Measurements from ENCODE around the gene GOLPH3L. TPM values are rescaled to one million over a fixed set of nuclear protein-coding genes. Genes with fewer than 3 reads are reported as not detected.
"Not testable (repeated sequence)": the region's sequence is repeated elsewhere in the genome, so short reads cannot be mapped to it uniquely, and the experiment has no call there.

The GOLPH3L gene
- total RNA-seq, 1 donor from 2014 or later: 30.9 TPM

GRCh38 chr1:150629115-150629928 lies 67.6 kb downstream of the GOLPH3L start, which contains the start of gene ENSA:
TSS of gene ENSA (minus strand) at chr1:150629612. CDS start at chr1:150629470, 142 bp downstream.
- Mint-ChIP-seq H3K27ac (no peak within 1 kb of the TSS), H3K27me3 (no peaks in the 10 kb centered on the region)

GRCh38 chr1:150628766-150629114 lies 68.2 kb downstream of the GOLPH3L start:
- H3K4me1 Mint-ChIP-seq (ENCODE audit: unreplicated experiment): peaks cover 13% of the 10 kb centered on the region
- no peak for TF ChIP-seq CTCF (conservative IDR thresholded peaks at IDR 0.05)
- no peak for DNase-seq (ENCODE audit: extremely low spot score, unreplicated experiment)

More at GRCh38 chr1:150629115-150629928, 67.6 kb downstream of the GOLPH3L start, which contains the start of gene ENSA:
- H3K9me3 Mint-ChIP-seq: no peaks in the 10 kb centered on the region
- no peak within 1 kb of the TSS for H3K4me3 Mint-ChIP-seq
- peak; percentile 95 for DNase-seq (ENCODE audit: extremely low spot score, unreplicated experiment)
- H3K36me3 Mint-ChIP-seq: peaks cover 25% of the 10 kb centered on the region
- peaks cover 17% of the 10 kb centered on the region for H3K4me1 Mint-ChIP-seq (ENCODE audit: unreplicated experiment)
- TF ChIP-seq CTCF (conservative IDR thresholded peaks at IDR 0.05): no peak

GRCh38 chr1:150627826-150628410 lies 69.0 kb downstream of the GOLPH3L start:
- Mint-ChIP-seq H3K27me3 (no peaks in the 10 kb centered on the region), H3K4me3 (no peak overlapping the region), H3K27ac (no peak overlapping the region), H3K9me3 (no peaks in the 10 kb centered on the region), H3K36me3 (peaks cover 32% of the 10 kb centered on the region), H3K4me1 (ENCODE audit: unreplicated experiment) (peaks cover 13% of the 10 kb centered on the region)
- TF ChIP-seq CTCF (conservative IDR thresholded peaks at IDR 0.05): no peak
- no peak for DNase-seq (ENCODE audit: extremely low spot score, unreplicated experiment)

More at GRCh38 chr1:150628766-150629114, 68.2 kb downstream of the GOLPH3L start:
- Mint-ChIP-seq H3K27me3 (no peaks in the 10 kb centered on the region), H3K36me3 (peaks cover 25% of the 10 kb centered on the region), H3K4me3 (no peak overlapping the region), H3K9me3 (no peaks in the 10 kb centered on the region), H3K27ac (no peak overlapping the region)

GRCh38 chr1:150626150-150626549 lies 70.8 kb downstream of the GOLPH3L start:
- Mint-ChIP-seq H3K27me3 (no peaks in the 10 kb centered on the region), H3K4me3 (peak overlapping the region; percentile 30), H3K27ac (peak overlapping the region; percentile 27), H3K36me3 (peaks cover 39% of the 10 kb centered on the region), H3K4me1 (ENCODE audit: unreplicated experiment) (peaks cover 13% of the 10 kb centered on the region), H3K9me3 (no peaks in the 10 kb centered on the region)
- no peak for DNase-seq (ENCODE audit: extremely low spot score, unreplicated experiment)
- TF ChIP-seq CTCF (conservative IDR thresholded peaks at IDR 0.05): no peak

DNA sequence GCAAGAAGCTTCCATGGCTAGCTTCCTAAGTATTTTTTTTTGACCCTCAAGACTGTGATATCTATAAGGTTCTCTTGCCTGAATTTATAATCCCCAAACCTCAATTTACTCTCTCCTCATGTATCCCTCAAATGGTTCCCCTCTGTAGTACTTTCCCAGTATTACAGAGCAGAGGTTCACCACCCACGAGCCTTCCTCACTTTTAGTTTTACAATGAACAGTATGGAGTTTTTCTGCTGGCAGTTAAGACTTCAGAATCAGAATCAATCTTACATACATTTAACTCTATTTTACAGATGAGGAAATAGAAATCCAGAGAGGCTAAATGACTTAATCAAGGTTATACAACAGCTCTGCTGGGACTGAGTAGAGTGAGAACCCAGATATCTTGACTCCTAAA lies 72.4 kb downstream of the GOLPH3L start:
- H3K36me3 Mint-ChIP-seq: peaks cover 44% of the 10 kb centered on the region
- DNase-seq (ENCODE audit: extremely low spot score, unreplicated experiment); H3K9me3 Mint-ChIP-seq; H3K27me3 Mint-ChIP-seq: not testable (repeated sequence)
- H3K27ac Mint-ChIP-seq: peak overlapping the region; percentile 84
- H3K4me3 Mint-ChIP-seq: peak overlapping the region; percentile 59
- peaks cover 18% of the 10 kb centered on the region for H3K4me1 Mint-ChIP-seq (ENCODE audit: unreplicated experiment)

DNA sequence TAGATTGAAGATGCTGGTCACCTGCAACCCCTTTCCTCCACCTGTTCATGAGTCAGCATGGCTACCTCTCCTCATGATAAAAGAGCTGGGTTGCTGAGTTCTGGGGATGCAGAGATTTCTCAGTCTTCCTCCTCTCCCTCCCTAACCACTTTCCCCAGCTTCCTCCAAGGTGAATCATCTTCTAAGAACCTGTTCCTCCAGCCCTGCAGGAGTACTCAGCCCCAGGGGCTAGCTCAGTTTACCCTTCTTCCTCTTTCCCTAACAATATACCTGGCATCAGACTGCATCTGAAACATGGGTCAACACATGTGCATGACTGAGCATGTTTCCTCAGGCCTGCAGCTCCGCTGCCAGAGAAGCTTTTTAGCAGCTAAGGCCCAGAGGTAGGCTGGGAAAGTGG lies 72.8 kb downstream of the GOLPH3L start:
- Mint-ChIP-seq H3K36me3 (peaks cover 48% of the 10 kb centered on the region), H3K4me3 (peak overlapping the region; percentile 42), H3K27ac (peak overlapping the region; percentile 84), H3K4me1 (ENCODE audit: unreplicated experiment) (peaks cover 22% of the 10 kb centered on the region)
- H3K9me3 Mint-ChIP-seq; DNase-seq (ENCODE audit: extremely low spot score, unreplicated experiment); H3K27me3 Mint-ChIP-seq: not testable (repeated sequence)

Measured in type B pancreatic cell (in vitro differentiated cells).